ENCODE data around the gene SMCP.

SMCP gene

GRCh38 chr1:152902636-152903035, 24.5 kb downstream of the SMCP start:
- no peak for DNase-seq
- H3K27ac ChIP-seq, result no peak overlapping the region
- TF ChIP-seq, protein P1, sequence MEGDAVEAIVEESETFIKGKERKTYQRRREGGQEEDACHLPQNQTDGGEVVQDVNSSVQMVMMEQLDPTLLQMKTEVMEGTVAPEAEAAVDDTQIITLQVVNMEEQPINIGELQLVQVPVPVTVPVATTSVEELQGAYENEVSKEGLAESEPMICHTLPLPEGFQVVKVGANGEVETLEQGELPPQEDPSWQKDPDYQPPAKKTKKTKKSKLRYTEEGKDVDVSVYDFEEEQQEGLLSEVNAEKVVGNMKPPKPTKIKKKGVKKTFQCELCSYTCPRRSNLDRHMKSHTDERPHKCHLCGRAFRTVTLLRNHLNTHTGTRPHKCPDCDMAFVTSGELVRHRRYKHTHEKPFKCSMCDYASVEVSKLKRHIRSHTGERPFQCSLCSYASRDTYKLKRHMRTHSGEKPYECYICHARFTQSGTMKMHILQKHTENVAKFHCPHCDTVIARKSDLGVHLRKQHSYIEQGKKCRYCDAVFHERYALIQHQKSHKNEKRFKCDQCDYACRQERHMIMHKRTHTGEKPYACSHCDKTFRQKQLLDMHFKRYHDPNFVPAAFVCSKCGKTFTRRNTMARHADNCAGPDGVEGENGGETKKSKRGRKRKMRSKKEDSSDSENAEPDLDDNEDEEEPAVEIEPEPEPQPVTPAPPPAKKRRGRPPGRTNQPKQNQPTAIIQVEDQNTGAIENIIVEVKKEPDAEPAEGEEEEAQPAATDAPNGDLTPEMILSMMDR (IDR thresholded peaks at IDR 0.05), result no peak
- H3K36me3 ChIP-seq, result no peaks in the 10 kb centered on the region
- no peak overlapping the region for H3K4me3 ChIP-seq
- H3K9me3 ChIP-seq, result no peaks in the 10 kb centered on the region
- H3K4me1 ChIP-seq, result no peaks in the 10 kb centered on the region
- intact Hi-C loops (cut with DNase I; ENCODE audit: low total_unique reads), result no loop called here
- no peaks in the 10 kb centered on the region for H3K27me3 ChIP-seq

- Histone ChIP-seq H3K27me3 (peaks cover 0 to 6% of the 10 kb centered on the region in 2 donors), H3K36me3 (no peaks in the 10 kb centered on the region), H3K27ac (no peak overlapping the region), H3K9me3 (no peaks in the 10 kb centered on the region), H3K4me1 (no peaks in the 10 kb centered on the region), H3K4me3 (no peak overlapping the region)
- intact Hi-C loops (cut with DNase I; ENCODE audit: low total_unique reads), result no loop called here
- DNase-seq, result no peak
- TF ChIP-seq, protein P1 (IDR thresholded peaks at IDR 0.05), result no peak
Observed at GRCh38 chr1:152904688-152905440, 26.7 kb downstream of the SMCP start.

- Histone ChIP-seq H3K4me3 (no peak overlapping the region), H3K36me3 (no peaks in the 10 kb centered on the region), H3K9me3 (no peaks in the 10 kb centered on the region), H3K4me1 (no peaks in the 10 kb centered on the region), H3K27me3 (peaks cover 0 to 9% of the 10 kb centered on the region in 2 donors), H3K27ac (no peak overlapping the region)
- TF ChIP-seq, protein P1 (IDR thresholded peaks at IDR 0.05), result no peak
- intact Hi-C loops (cut with DNase I; ENCODE audit: low total_unique reads), result no loop called here
- DNase-seq, result no peak
Observed at GRCh38 chr1:152906023-152906565, 28.0 kb downstream of the SMCP start.

DNA sequence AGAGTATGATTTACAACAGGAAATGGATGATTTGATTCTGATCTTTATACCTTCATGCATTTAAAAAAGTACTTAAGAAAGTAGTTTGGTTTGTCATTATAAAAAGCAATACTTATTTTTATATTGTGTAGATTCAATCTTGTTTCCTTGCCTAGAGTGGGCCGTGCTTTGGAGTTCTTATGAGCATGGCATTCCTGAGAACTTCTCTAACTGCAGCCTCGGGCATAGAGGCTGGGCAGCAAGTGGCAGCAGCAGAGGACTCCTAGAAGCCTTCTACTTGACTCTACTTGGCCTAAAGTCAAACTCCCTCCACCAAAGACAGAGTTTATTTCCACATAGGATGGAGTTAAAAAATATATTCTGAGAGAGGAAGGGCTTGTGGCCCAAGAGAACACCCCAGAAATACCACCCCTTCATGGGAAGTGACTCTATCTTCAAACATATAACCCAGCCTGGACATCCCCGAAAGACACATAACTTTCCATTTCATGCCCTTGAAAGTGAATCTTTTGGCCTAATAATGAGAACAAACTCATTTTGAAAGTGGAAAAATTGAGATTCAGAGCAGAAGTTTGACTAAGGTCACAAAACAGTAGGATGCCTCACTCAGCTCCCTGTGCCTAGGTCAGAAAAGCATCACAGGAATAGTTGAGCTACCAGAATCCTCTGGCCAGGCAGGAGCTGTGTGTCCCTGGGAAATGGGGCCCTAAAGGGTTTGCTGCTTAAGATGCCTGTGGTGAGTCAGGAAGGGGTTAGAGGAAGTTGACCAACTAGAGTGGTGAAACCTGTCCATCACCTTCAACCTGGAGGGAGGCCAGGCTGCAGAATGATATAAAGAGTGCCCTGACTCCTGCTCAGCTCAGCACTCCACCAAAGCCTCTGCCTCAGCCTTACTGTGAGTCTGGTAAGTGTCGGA, 29.8 kb downstream of the SMCP start, which contains the start of gene IVL:
Gene IVL, plus strand, starts transcription at position 861 of the 916 bp plus-strand sequence. CDS start 1,252 bp downstream, outside the sequence.
- intact Hi-C loops (cut with DNase I; ENCODE audit: low total_unique reads), result no loop called here
- Histone ChIP-seq H3K27me3 (peaks cover 0 to 9% of the 10 kb centered on the region in 2 donors), H3K4me3 (no peak within 1 kb of the TSS), H3K27ac (no peak within 1 kb of the TSS), H3K4me1 (no peaks in the 10 kb centered on the region), H3K9me3 (no peaks in the 10 kb centered on the region), H3K36me3 (no peaks in the 10 kb centered on the region)
- TF ChIP-seq, protein P1 (IDR thresholded peaks at IDR 0.05), result no peak
- no peak for DNase-seq

GRCh38 chr1:152909206-152909605, 31.1 kb downstream of the SMCP start:
- peaks cover 0 to 9% of the 10 kb centered on the region in 2 donors for H3K27me3 ChIP-seq
- intact Hi-C loops (cut with DNase I; ENCODE audit: low total_unique reads), result no loop called here
- no peaks in the 10 kb centered on the region for H3K9me3 ChIP-seq
- H3K36me3 ChIP-seq, result no peaks in the 10 kb centered on the region
- no peak overlapping the region for H3K4me3 ChIP-seq
- H3K4me1 ChIP-seq, result no peaks in the 10 kb centered on the region
- no peak for DNase-seq
- no peak overlapping the region for H3K27ac ChIP-seq
- TF ChIP-seq, protein P1 (IDR thresholded peaks at IDR 0.05), result no peak

All from tibial artery (tissue), 4 donors.